Stimulated activated CD4-positive, alpha-beta T cell treated with anti-CD3 and anti-CD28 coated beads, Interleukin-4, amount 100 ng/mL, for 1 hour (primary cell): ENCODE data around the gene DESI1.

Source experiments
- DNase-seq: peaks from one replicate; pipeline ENCODE4 v3.0.0-alpha.2; 2020

DESI1 gene

DNA sequence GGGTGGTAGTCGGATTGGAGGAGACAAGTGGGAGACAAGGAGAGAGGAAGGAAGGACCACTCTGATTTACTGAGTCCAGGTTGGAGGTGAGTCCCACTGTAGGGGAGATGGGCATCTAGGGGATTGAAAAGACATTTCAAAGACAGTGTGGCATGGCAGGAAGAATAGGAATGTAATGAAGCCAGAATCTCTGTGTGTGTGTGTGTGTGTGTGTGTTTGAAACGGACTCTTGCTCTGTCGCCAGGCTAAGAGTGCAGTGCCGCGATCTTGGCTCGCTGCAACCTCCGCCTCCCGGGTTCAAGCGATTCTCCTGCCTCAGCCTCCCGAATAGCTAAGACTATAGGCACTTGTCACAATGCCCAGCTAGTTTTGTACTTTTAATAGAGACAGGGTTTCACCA is 64.3 kb downstream of the DESI1 start:
- DNase-seq: no peak

DNA sequence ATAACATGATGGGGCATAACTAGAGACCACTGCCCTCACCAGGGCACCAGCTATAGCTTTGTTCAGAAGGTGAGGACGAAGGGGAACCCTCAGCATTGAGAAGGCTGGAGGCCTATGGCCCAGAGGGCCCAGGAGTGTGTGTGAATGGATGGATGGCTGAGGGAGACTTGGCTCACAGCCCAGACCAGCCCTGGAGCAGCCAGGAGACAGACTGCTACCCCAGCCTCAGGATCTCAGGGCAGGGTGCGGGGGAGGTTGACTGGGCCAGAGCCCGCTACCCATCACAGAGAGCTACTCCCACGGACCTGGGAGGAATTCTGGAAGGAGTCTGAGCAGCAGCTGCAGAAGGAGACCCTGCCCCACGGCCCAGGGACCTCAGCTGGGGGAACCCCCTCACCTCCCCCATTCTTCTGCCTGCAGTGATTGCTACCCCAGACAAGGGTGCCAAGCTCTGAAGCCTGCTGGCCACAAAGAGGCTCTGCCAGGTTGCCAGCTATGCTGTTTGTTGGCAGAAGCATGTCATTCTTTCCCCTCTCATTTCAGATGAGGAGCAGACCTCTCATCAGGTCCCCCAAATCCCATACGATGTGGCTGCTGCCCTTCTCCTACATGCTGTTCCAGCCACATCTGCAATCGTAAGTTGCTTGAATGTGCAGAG is 65.4 kb downstream of the DESI1 start:
- DNase-seq: no peak

DNA sequence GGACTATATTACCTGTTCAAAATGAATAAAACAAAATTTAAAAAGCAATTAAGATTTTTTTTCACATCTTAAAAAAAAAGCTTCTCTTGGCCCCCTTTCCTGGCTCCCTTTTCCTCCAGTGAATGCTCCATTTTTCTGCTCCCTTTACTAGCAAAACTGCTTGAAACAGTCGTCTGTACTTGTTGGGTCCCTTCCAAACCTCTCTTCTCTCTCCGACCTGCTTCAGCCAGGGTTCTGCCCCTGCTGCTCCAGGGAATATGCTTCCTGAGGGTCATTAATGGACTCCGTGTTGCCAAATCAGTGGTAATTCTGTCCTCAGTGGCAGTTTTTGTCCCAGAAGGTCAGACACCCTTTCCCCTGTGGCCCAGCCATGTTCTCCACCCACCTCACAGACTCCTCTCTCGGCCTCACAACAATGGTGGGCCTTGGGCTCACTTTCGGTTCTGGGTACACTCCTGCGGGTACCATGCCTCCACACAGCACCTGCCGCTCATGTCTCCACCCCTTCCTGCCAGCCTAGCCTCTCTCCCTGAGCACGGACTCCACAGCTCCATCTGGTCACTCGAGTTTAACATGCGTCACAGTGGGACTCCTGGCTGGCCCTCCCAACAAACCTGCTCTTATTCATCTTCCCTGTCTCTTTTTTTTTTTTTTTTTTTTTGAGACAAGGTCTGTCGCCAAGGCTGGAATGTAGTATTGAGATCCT is 68.8 kb downstream of the DESI1 start:
- DNase-seq: no peak

DNA sequence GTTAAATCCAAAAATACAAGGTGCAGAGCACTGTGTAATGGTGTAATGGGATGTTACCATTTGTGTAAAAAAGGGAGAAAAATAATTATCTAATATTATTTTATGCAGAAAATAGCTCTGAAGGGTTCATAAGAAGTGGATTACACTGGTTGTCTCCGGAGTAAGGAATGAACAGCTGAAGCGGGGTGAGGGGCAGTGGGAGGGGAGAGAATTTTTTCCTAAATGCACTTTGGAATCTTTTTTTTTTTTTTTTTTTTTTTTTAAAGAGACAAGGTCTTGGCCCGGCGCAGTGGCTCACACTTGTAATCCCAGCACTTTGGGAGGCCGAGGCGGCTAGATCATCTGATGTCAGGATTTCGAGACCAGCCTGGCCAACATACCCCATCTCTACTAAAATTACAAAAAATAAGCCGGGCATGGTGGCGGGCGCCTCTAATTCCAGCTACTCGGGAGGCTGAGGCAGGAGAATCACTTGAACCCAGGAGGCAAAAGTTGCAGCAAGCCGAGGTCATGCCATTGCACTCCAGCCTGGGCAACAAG is 69.8 kb downstream of the DESI1 start:
- no peak for DNase-seq

DNA sequence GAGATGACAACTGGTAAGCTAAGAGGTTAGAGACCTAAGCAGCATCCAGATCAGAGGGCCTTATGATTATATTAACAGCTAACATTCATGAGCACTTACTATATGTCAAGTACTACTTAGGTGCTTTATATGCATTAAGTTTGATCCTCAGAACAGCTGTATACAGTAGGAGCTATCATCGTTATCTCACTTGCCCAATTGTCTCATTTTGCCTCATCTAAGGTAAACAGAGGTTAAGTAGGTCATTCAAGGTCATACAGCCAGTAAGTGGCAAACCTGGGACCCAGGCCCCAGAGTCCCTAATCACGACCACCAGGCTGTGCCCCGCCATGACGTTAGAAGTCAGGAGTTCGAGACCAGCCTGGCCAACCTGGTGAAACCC is 72.0 kb downstream of the DESI1 start:
- no peak for DNase-seq
